Neuronal stem cell (in vitro differentiated cells): Measurements from ENCODE around the gene DOCK9.

Experiments
- DNase-seq: peaks from one replicate; pipeline ENCODE4 v3.0.0-alpha.2; 2013; ENCODE audit warnings: low spot score
- H2AFZ ChIP-seq: one replicate; pipeline ENCODE4 v1.6.1; 2013; ENCODE audit warnings: mild to moderate bottlenecking, low read length, inconsistent platforms
- H2AK5ac ChIP-seq: 2 replicates; pipeline ENCODE4 v1.6.1; 2013; ENCODE audit warnings: low read depth, mild to moderate bottlenecking, inconsistent platforms, low read length, moderate library complexity, mixed read lengths
- H2BK120ac ChIP-seq: 2 replicates; pipeline ENCODE4 v1.6.1; 2013; ENCODE audit warnings: low read depth, mild to moderate bottlenecking, inconsistent platforms, low read length, moderate library complexity, mixed read lengths
- H2BK12ac ChIP-seq: one replicate; pipeline ENCODE4 v1.6.1; 2013; ENCODE audit warnings: low read length, inconsistent platforms
- H2BK15ac ChIP-seq: 2 replicates; pipeline ENCODE4 v1.6.1; 2013; ENCODE audit warnings: mild to moderate bottlenecking, low read length, inconsistent platforms, mixed read lengths
- H2BK5ac ChIP-seq: one replicate; pipeline ENCODE4 v1.6.1; 2013; ENCODE audit warnings: inconsistent platforms, mild to moderate bottlenecking, low read length, moderate library complexity
- H3K14ac ChIP-seq: one replicate; pipeline ENCODE4 v1.6.1; 2013; ENCODE audit warnings: low read length, inconsistent platforms
- H3K18ac ChIP-seq: 2 replicates; pipeline ENCODE4 v1.6.1; 2013; ENCODE audit warnings: low read length, inconsistent platforms
- H3K23ac ChIP-seq: 2 replicates; pipeline ENCODE4 v1.6.1; 2013; ENCODE audit warnings: low read depth, mild to moderate bottlenecking, mixed read lengths, low read length, inconsistent platforms; ENCODE audit not compliant: poor library complexity
- H3K27ac ChIP-seq: replicated peaks from 3 replicates; pipeline ENCODE4 v1.5.1; 2013; ENCODE audit warnings: low read length, inconsistent platforms
- H3K27me3 ChIP-seq, 3 experiments: 2 replicates each; pipeline ENCODE4 v1.6.1; 2013; ENCODE audit warnings: low read length in 3 of 3, mild to moderate bottlenecking in 2 of 3, inconsistent platforms in 1 of 3, low read depth in 1 of 3, mixed read lengths in 1 of 3, moderate library complexity in 1 of 3; ENCODE audit not compliant: control insufficient read depth in 3 of 3, insufficient read depth in 3 of 3
- H3K36me3 ChIP-seq, 2 donors: replicated peaks in 1 of 2; 2 replicates each; pipeline ENCODE4 v1.6.1; 2013; ENCODE audit warnings: low read length in 2 of 2; ENCODE audit not compliant: control insufficient read depth in 2 of 2, insufficient read depth in 2 of 2
- H3K4ac ChIP-seq: 2 replicates; pipeline ENCODE4 v1.6.1; 2013; ENCODE audit warnings: inconsistent platforms, mild to moderate bottlenecking, low read length, moderate library complexity
- H3K4me1 ChIP-seq, 2 donors: 1 replicate in 1 of 2; 2 replicates in 1 of 2; pipeline ENCODE4 v1.6.1; 2013; ENCODE audit warnings: low read length in 2 of 2, low read depth in 1 of 2; ENCODE audit not compliant: control insufficient read depth in 2 of 2, insufficient read depth in 1 of 2
- H3K4me2 ChIP-seq: one replicate; pipeline ENCODE4 v1.6.1; 2013; ENCODE audit warnings: mild to moderate bottlenecking, low read length, inconsistent platforms; ENCODE audit not compliant: insufficient read depth, poor library complexity, severe bottlenecking
- H3K4me3 ChIP-seq, 2 donors: 2 replicates each; pipeline ENCODE4 v1.5.1; 2013; ENCODE audit warnings: low read length in 2 of 2, mild to moderate bottlenecking in 2 of 2, inconsistent platforms in 1 of 2, moderate library complexity in 1 of 2
- H3K79me1 ChIP-seq: one replicate; pipeline ENCODE4 v1.6.1; 2013; ENCODE audit warnings: low read depth, mild to moderate bottlenecking, inconsistent platforms, low read length, moderate library complexity
- H3K9ac ChIP-seq: one replicate; pipeline ENCODE4 v1.6.1; 2013; ENCODE audit warnings: mild to moderate bottlenecking, low read depth, low read length, inconsistent platforms; ENCODE audit not compliant: poor library complexity
- H3K9me3 ChIP-seq, 2 donors: replicated peaks in 1 of 2; 2 replicates each; pipeline versions ENCODE3 to v1.6.1; 2013; ENCODE audit warnings: low read length in 2 of 2, mild to moderate bottlenecking in 2 of 2, inconsistent platforms in 1 of 2, low read depth in 1 of 2, mixed read lengths in 1 of 2, moderate library complexity in 1 of 2; ENCODE audit not compliant: control insufficient read depth in 2 of 2, insufficient read depth in 1 of 2
- H4K8ac ChIP-seq: one replicate; pipeline ENCODE4 v1.6.1; 2013; ENCODE audit warnings: low read depth, mild to moderate bottlenecking, inconsistent platforms, low read length, moderate library complexity
- H4K91ac ChIP-seq: one replicate; pipeline ENCODE4 v1.6.1; 2013; ENCODE audit warnings: low read length, low read depth, mild to moderate bottlenecking, inconsistent platforms; ENCODE audit not compliant: poor library complexity
- WGBS, 2 donors: extraction: QIAGEN DNeasy Blood & Tissue Kit; methylation state at CpG; one replicate each; pipeline ENCODE4 v1.1.7; 2013; ENCODE audit warnings: missing lambda C conversion rate in 2 of 2, mixed read lengths in 1 of 2; ENCODE audit not compliant: insufficient read length in 2 of 2, insufficient replicate concordance in 1 of 2; ENCODE audit errors: extremely low coverage in 2 of 2; 5-methylcytosine and 5-hydroxymethylcytosine counted together

Gene DOCK9

GRCh38 chr13:98781470-98781869, 196.4 kb downstream of the DOCK9 start:
- H3K4ac ChIP-seq: no peak overlapping the region
- peak overlapping the region; percentile 33 for H3K18ac ChIP-seq
- no peak overlapping the region for H3K4me3 ChIP-seq
- H3K27me3 ChIP-seq: peaks cover 0 to 14% (median 0%) of the 10 kb centered on the region in 3 experiments
- no peak for DNase-seq
- H3K4me1 ChIP-seq: peaks cover 0 to 4% of the 10 kb centered on the region in 2 donors
- no CpG with 5 or more reads among the region's 11 CpGs for WGBS, 2 donors
- no peak overlapping the region for H4K8ac ChIP-seq
- H3K27ac ChIP-seq: no peak overlapping the region
- H3K4me2 ChIP-seq: no peak overlapping the region
- no peak overlapping the region for H2BK120ac ChIP-seq
- H3K23ac ChIP-seq: no peak overlapping the region
- H2AFZ ChIP-seq: no peak overlapping the region
- H3K14ac ChIP-seq: peak overlapping the region; percentile 22
- no peak overlapping the region for H2BK5ac ChIP-seq
- no peak overlapping the region for H2AK5ac ChIP-seq
- peak overlapping the region; percentile 45 for H3K9ac ChIP-seq
- H4K91ac ChIP-seq: no peak overlapping the region
- H2BK12ac ChIP-seq: no peak overlapping the region
- no peaks in the 10 kb centered on the region for H3K79me1 ChIP-seq
- H3K9me3 ChIP-seq: peaks cover 0 to 3% of the 10 kb centered on the region in 2 donors
- H2BK15ac ChIP-seq: no peak overlapping the region
- H3K36me3 ChIP-seq: no peaks in the 10 kb centered on the region

- Histone ChIP-seq H2BK120ac (no peak overlapping the region), H3K9me3 (peaks cover 0 to 3% of the 10 kb centered on the region in 2 donors), H2AK5ac (no peak overlapping the region), H3K27me3 (peaks cover 0 to 10% (median 0%) of the 10 kb centered on the region in 3 experiments), H3K9ac (no peak overlapping the region), H2BK5ac (no peak overlapping the region), H3K27ac (no peak overlapping the region), H3K14ac (peak overlapping the region; percentile 22), H3K36me3 (no peaks in the 10 kb centered on the region), H2BK12ac (no peak overlapping the region), H4K91ac (no peak overlapping the region), H3K18ac (peak overlapping the region; percentile 33), H3K4me1 (peaks cover 0 to 4% of the 10 kb centered on the region in 2 donors), H3K4ac (no peak overlapping the region), H2BK15ac (no peak overlapping the region), H3K4me2 (no peak overlapping the region), H4K8ac (no peak overlapping the region), H3K23ac (no peak overlapping the region), H3K4me3 (no peak overlapping the region), H3K79me1 (no peaks in the 10 kb centered on the region), H2AFZ (no peak overlapping the region)
- no CpG with 5 or more reads among the region's 11 CpGs for WGBS, 2 donors
- no peak for DNase-seq
Measured at GRCh38 chr13:98781045-98781444, 196.8 kb downstream of the DOCK9 start.

GRCh38 chr13:98780451-98780850, 197.4 kb downstream of the DOCK9 start:
- no peak overlapping the region for H3K4me3 ChIP-seq
- H2BK12ac ChIP-seq: no peak overlapping the region
- no peak overlapping the region for H3K18ac ChIP-seq
- peaks cover 0 to 4% of the 10 kb centered on the region in 2 donors for H3K4me1 ChIP-seq
- no peak overlapping the region for H2BK120ac ChIP-seq
- no peak overlapping the region for H3K14ac ChIP-seq
- no peak overlapping the region for H2AK5ac ChIP-seq
- no peaks in the 10 kb centered on the region for H3K79me1 ChIP-seq
- H2BK5ac ChIP-seq: no peak overlapping the region
- peaks cover 0 to 3% of the 10 kb centered on the region in 2 donors for H3K9me3 ChIP-seq
- no peak overlapping the region for H3K9ac ChIP-seq
- H4K8ac ChIP-seq: no peak overlapping the region
- H3K27me3 ChIP-seq: peaks cover 0 to 8% (median 0%) of the 10 kb centered on the region in 3 experiments
- H3K4me2 ChIP-seq: no peak overlapping the region
- no CpG with 5 or more reads among the region's 2 CpGs for WGBS, 2 donors
- H3K27ac ChIP-seq: no peak overlapping the region
- H2AFZ ChIP-seq: no peak overlapping the region
- no peaks in the 10 kb centered on the region for H3K36me3 ChIP-seq
- H3K4ac ChIP-seq: no peak overlapping the region
- no peak overlapping the region for H4K91ac ChIP-seq
- no peak overlapping the region for H3K23ac ChIP-seq
- no peak overlapping the region for H2BK15ac ChIP-seq
- DNase-seq: no peak

- no peak overlapping the region for H3K14ac ChIP-seq
- H2BK12ac ChIP-seq: no peak overlapping the region
- H3K4ac ChIP-seq: no peak overlapping the region
- H2BK15ac ChIP-seq: no peak overlapping the region
- H3K9ac ChIP-seq: no peak overlapping the region
- no peak overlapping the region for H4K91ac ChIP-seq
- no peak overlapping the region for H3K18ac ChIP-seq
- H3K36me3 ChIP-seq: no peaks in the 10 kb centered on the region
- H3K9me3 ChIP-seq: peaks cover 0 to 2% of the 10 kb centered on the region in 2 donors
- H2AK5ac ChIP-seq: no peak overlapping the region
- H3K4me1 ChIP-seq: peaks cover 0 to 2% of the 10 kb centered on the region in 2 donors
- DNase-seq: no peak
- H3K4me2 ChIP-seq: no peak overlapping the region
- no peak overlapping the region for H4K8ac ChIP-seq
- no peak overlapping the region for H2AFZ ChIP-seq
- no peaks in the 10 kb centered on the region for H3K79me1 ChIP-seq
- WGBS, 2 donors: no CpG with 5 or more reads among the region's 1 CpG
- H3K23ac ChIP-seq: no peak overlapping the region
- H3K27me3 ChIP-seq: peaks cover 0 to 8% (median 0%) of the 10 kb centered on the region in 3 experiments
- no peak overlapping the region for H3K27ac ChIP-seq
- H2BK120ac ChIP-seq: no peak overlapping the region
- H3K4me3 ChIP-seq: no peak overlapping the region
- H2BK5ac ChIP-seq: no peak overlapping the region
Measured at GRCh38 chr13:98779695-98780094, 198.2 kb downstream of the DOCK9 start.
